Heart right ventricle (tissue), 16 donors: Measurements from ENCODE around the gene SERPINB8. TPM values are rescaled to one million over a fixed set of nuclear protein-coding genes. Genes with fewer than 3 reads are reported as not detected.
"Not testable (repeated sequence)": the region's sequence is repeated elsewhere in the genome, so short reads cannot be mapped to it uniquely, and the experiment has no call there.

Experiments used
- ATAC-seq, 8 donors: fragments of 200-7000 bp; cut with Tn5 transposase; one replicate each; pipeline ENCODE4 v1.9.1; 2020; ENCODE audit warnings: mild to moderate bottlenecking in 8 of 8, moderate library complexity in 8 of 8, moderate number of reproducible peaks in 1 of 8
- DNase-seq, 2 donors: peaks; one replicate each; pipeline ENCODE4 v3.0.0-alpha.2; 2020
- H3K27ac ChIP-seq, 10 donors: fragments of 200-600 bp; sonication (generic) in 2 of 10; one replicate each; pipeline versions ENCODE4 v1.5.0 to v1.8.0; 2020 to 2022; ENCODE audit warnings: mild to moderate bottlenecking in 3 of 10
- H3K27me3 ChIP-seq, 7 donors: fragments of 200-600 bp; one replicate each; pipeline ENCODE4 v1.8.0; 2021 to 2022; ENCODE audit warnings: mild to moderate bottlenecking in 2 of 7
- H3K36me3 ChIP-seq, 9 donors: fragments of 200-600 bp; sonication (generic) in 1 of 9; one replicate each; pipeline versions ENCODE4 v1.5.0 to v1.8.0; 2020 to 2022; ENCODE audit warnings: mild to moderate bottlenecking in 2 of 9
- H3K4me1 ChIP-seq, 9 donors: fragments of 200-600 bp; sonication (generic) in 1 of 9; one replicate each; pipeline versions ENCODE4 v1.5.0 to v1.8.0; 2020 to 2022; ENCODE audit warnings: mild to moderate bottlenecking in 4 of 9
- H3K4me3 ChIP-seq, 10 donors: fragments of 200-600 bp; sonication (generic) in 2 of 10; one replicate each; pipeline versions ENCODE4 v1.5.0 to v1.8.0; 2020 to 2022; ENCODE audit warnings: mild to moderate bottlenecking in 7 of 10, moderate library complexity in 2 of 10
- H3K9me3 ChIP-seq, 11 donors: fragments of 200-600 bp in 10 of 11; sonication (generic) in 2 of 11; one replicate each; pipeline versions ENCODE4 v1.5.0 to v1.8.0; 2013 to 2022; ENCODE audit warnings: mild to moderate bottlenecking in 2 of 11, control low read depth in 1 of 11, moderate library complexity in 1 of 11
- CTCF ChIP-seq, 9 donors: fragments of 200-600 bp; sonication (generic) in 2 of 9; IDR thresholded peaks; one replicate each; pipeline versions ENCODE4 v1.5.0 to v1.8.0; 2021 to 2022; ENCODE audit warnings: antibody characterized with exemption in 9 of 9, mild to moderate bottlenecking in 5 of 9, moderate library complexity in 1 of 9
- WGBS, 2 donors: extraction: QIAGEN DNeasy Blood & Tissue Kit; methylation state at CpG; one replicate each; pipeline ENCODE4 v1.1.7; 2013; ENCODE audit warnings: inconsistent platforms in 1 of 2; 5-methylcytosine and 5-hydroxymethylcytosine counted together
- intact Hi-C, 10 donors: fragments of 100-400 bp; cut with DNase I; formaldehyde crosslinking; loops; one replicate each; pipeline versions ENCODE4 v1.11.1 to v1.14.2; 2022
- long read RNA-seq, 3 donors: library from polyadenylated mRNA; unstranded; transcript quantifications; one replicate each; pipeline ENCODE4 v2.0.0, GENCODE V29; 2020 to 2021
- polyA plus RNA-seq, 2 donors: library from polyadenylated mRNA; stranded (reverse); fragments of 200-250 nt; gene quantifications; one replicate each; pipeline ENCODE4 v1.2.3, GENCODE V29; 2013
- total RNA-seq, 10 donors: library from RNA; stranded (reverse); fragmentation: NEBNext Ultra II Directional in 3 of 10; extraction: Animal tissue kit (Norgen Biotek cat#: 25700) in 3 of 10; gene quantifications; one replicate each; pipeline versions ENCODE4 v1.2.1 to v1.2.4, GENCODE V29; 2021 to 2023
- donor health status: Arrhythmogenic right ventricular cardiomyopathy.
- donor health status: ischemic (EF 13 %, LVEDD 7.1; RV severe dilation, severe dysfunction).
- donor health status: healthy with polysubstance abuse.
- donor health status: DM: no; HTN: yes; CAD: no.
- donor health status: DM: no; HTN: no; CAD: no.
- donor health status: ischemic (EF 25% LVEDD 6.9; RV normal size, moderate dysfunction).
- donor health status: ischemic (EF 25% LVEDD 5.7; RV mildly dilated, moderate dysfunction).
- donor health status: healthy.
- donor health status: DM: yes; HTN: yes; CAD: no.
- donor health status: Ischemic cardiomyopathy.
- donor health status: ischemic (EF 35%, LVEDD 5.7; RV mildly dilated, moderate dysfunction).
- donor health status: nonischemic (EF 11% LVEDD 7.7; RV severe dilation, severe dysfunction).
- donor health status: DM: yes; HTN: yes; CAD: no.
- donor health status: PGD.
- donor health status: ischemic (EF 29% LVEDD 5.4; RV normal size, mild dysfunction).
- donor health status: nonischemic (EF 23%, LVEDD 6.1; RV moderate dilation, normal function).

Gene SERPINB8
- total RNA-seq (10 to 100 TPM in 1 of 10 donors, 1 to 10 TPM in 8, under 1 TPM in 1; 0.81 to 10.9 (median 2.5) TPM), polyA plus RNA-seq (10 to 100 TPM in 1 of 2 donors, 1 to 10 TPM in 1; 1.3 to 10.3 TPM)
- long read RNA-seq, donor 1, partial matches to known transcripts, result 0 of 1 reads
- long read RNA-seq, donor 1, other reads (novel, unspliced or antisense), result 1 of 1 reads
- long read RNA-seq, donor 2, partial matches to known transcripts, result 1 of 2 reads
- long read RNA-seq, donor 2, other reads (novel, unspliced or antisense), result 0 of 2 reads
- long read RNA-seq, donor 3, partial matches to known transcripts, result 2 of 6 reads
- long read RNA-seq, donor 3, other reads (novel, unspliced or antisense), result 2 of 6 reads

- ATAC-seq (peak; percentile 97 to 99 (median 99)), DNase-seq (peak; percentile 94)
- Histone ChIP-seq H3K36me3 (no peaks in the 10 kb centered on the region), H3K27me3 (peaks cover 0 to under 1% (median 0%) of the 10 kb centered on the region in 7 donors), H3K9me3 (no peaks in the 10 kb centered on the region), H3K4me1 (peaks cover 0 to 32% (median 8%) of the 10 kb centered on the region in 9 donors), H3K27ac (peak within 1 kb of the TSS; percentile 87 to 97 (median 96)), H3K4me3 (peak within 1 kb of the TSS; percentile 71 to 92 (median 86))
- intact Hi-C loops, result loop anchor here in 1 of 10 donors (10.0 kb wide), 1 partner anchor 455 kb away; no protein-coding TSS in a partner anchor
- WGBS, 2 donors, result 0 to 1% methylated on average over 56 to 62 of the region's 62 CpGs
- no peak for TF ChIP-seq CTCF (IDR thresholded peaks at IDR 0.05)
Measured at GRCh38 chr18:63969942-63970808, at the start of gene SERPINB8. Gene SERPINB8 (plus strand): TSS chr18:63970081. CDS start chr18:63978309, 8,228 bp downstream.

GRCh38 chr18:63922049-63922448, 47.8 kb upstream of the SERPINB8 start:
- WGBS, 2 donors, result 80% methylated on average over 2 of the region's 2 CpGs
- no peak overlapping the region for H3K4me3 ChIP-seq
- no peak for DNase-seq
- peaks cover 0 to 5% (median 0%) of the 10 kb centered on the region in 9 donors for H3K4me1 ChIP-seq
- peaks cover 0 to 4% (median 0%) of the 10 kb centered on the region in 7 donors for H3K27me3 ChIP-seq
- no peak for ATAC-seq
- intact Hi-C loops, result no loop called here
- no peak for TF ChIP-seq CTCF (IDR thresholded peaks at IDR 0.05)
- no peaks in the 10 kb centered on the region for H3K36me3 ChIP-seq
- H3K27ac ChIP-seq, result no peak overlapping the region
- no peaks in the 10 kb centered on the region for H3K9me3 ChIP-seq

GRCh38 chr18:63924551-63924950, 45.3 kb upstream of the SERPINB8 start:
- Histone ChIP-seq H3K9me3 (peaks cover 0 to 2% (median 0%) of the 10 kb centered on the region in 11 donors), H3K27ac (no peak overlapping the region), H3K36me3 (no peaks in the 10 kb centered on the region), H3K4me3 (no peak overlapping the region), H3K27me3 (peaks cover 0 to 4% (median 0%) of the 10 kb centered on the region in 7 donors), H3K4me1 (no peaks in the 10 kb centered on the region)
- 66 to 71% methylated on average over 1 of the region's 1 CpG for WGBS, 2 donors
- ATAC-seq (no peak), DNase-seq (no peak)
- intact Hi-C loops, result no loop called here
- no peak for TF ChIP-seq CTCF (IDR thresholded peaks at IDR 0.05)

GRCh38 chr18:63928331-63928730, 41.5 kb upstream of the SERPINB8 start:
- Histone ChIP-seq H3K4me1 (no peaks in the 10 kb centered on the region), H3K27me3 (peaks cover 0 to 13% (median 0%) of the 10 kb centered on the region in 7 donors), H3K27ac (no peak overlapping the region), H3K9me3 (peaks cover 0 to 2% (median 0%) of the 10 kb centered on the region in 11 donors), H3K4me3 (no peak overlapping the region), H3K36me3 (no peaks in the 10 kb centered on the region)
- 71 to 81% methylated on average over 8 of the region's 8 CpGs for WGBS, 2 donors
- no peak for ATAC-seq
- intact Hi-C loops, result no loop called here
- TF ChIP-seq CTCF (IDR thresholded peaks at IDR 0.05), result no peak
- DNase-seq, result no peak

GRCh38 chr18:63929369-63929768, 40.5 kb upstream of the SERPINB8 start:
- H3K4me1 ChIP-seq, DNase-seq, ATAC-seq, H3K9me3 ChIP-seq, H3K4me3 ChIP-seq, H3K27ac ChIP-seq, intact Hi-C loops, H3K36me3 ChIP-seq: not testable (repeated sequence)
- H3K27me3 ChIP-seq, result peaks cover 0 to 12% (median 0%) of the 10 kb centered on the region in 7 donors
